ENCODE data around the gene RFX7. TPM values are rescaled to one million over a fixed set of nuclear protein-coding genes. Genes with fewer than 3 reads are reported as not detected.

The RFX7 gene
- total and polyA plus RNA-seq, 4 experiments from 2014 or later = 0.30 to 37.5 (median 19.7) TPM

GRCh38 chr15:56249092-56249491 lies 5.4 kb upstream of the RFX7 start:
- H3K4me3 Mint-ChIP-seq = no peak overlapping the region
- intact Hi-C loops (cut with micrococcal nuclease) = loop anchor here (5.0 to 10.0 kb wide), 5 partner anchors 57 to 752 kb away; partner anchors contain the start of gene ZNF280D
- DNase-seq = no peak
- peaks cover 7 to 11% of the 10 kb centered on the region in 2 donors for H3K27me3 Mint-ChIP-seq
- H3K27ac Mint-ChIP-seq = no peak overlapping the region
- peaks cover 0 to 3% of the 10 kb centered on the region in 2 donors for H3K36me3 Mint-ChIP-seq
- ChIA-PET POLR2A (ENCODE audit: partially characterized antibody) (no interaction called here), CTCF (ENCODE audit: partially characterized antibody) (interaction anchor here (0.7 to 1.7 kb wide), 2 partner anchors 18 to 180 kb away, joined by 3 read pairs; no protein-coding TSS in a partner anchor)
- Histone ChIP-seq H3K4me3 (ENCODE audit: low read length in 2 of 2) (no peak overlapping the region), H3K27me3 (ENCODE audit: insufficient read depth, low read length) (peaks cover 12% of the 10 kb centered on the region), H3K36me3 (ENCODE audit: insufficient read depth, low read length) (no peaks in the 10 kb centered on the region), H3K9me3 (ENCODE audit: control insufficient read depth in 1 of 2, low read length in 2 of 2) (no peaks in the 10 kb centered on the region), H3K27ac (ENCODE audit: low read depth, low read length) (no peak overlapping the region), H3K4me1 (ENCODE audit: insufficient read depth, low read length) (peaks cover 22% of the 10 kb centered on the region)
- H3K9me3 Mint-ChIP-seq = no peaks in the 10 kb centered on the region
- H3K4me1 Mint-ChIP-seq = peaks cover 17 to 23% (median 20%) of the 10 kb centered on the region in 4 donors

- ChIA-PET CTCF (ENCODE audit: partially characterized antibody) (interaction anchor here (0.7 to 1.7 kb wide), 2 partner anchors 17 to 180 kb away, joined by 3 read pairs; no protein-coding TSS in a partner anchor), POLR2A (ENCODE audit: partially characterized antibody) (no interaction called here)
- Histone ChIP-seq H3K9me3 (ENCODE audit: control insufficient read depth in 1 of 2, low read length in 2 of 2) (no peaks in the 10 kb centered on the region), H3K27me3 (ENCODE audit: insufficient read depth, low read length) (peaks cover 8% of the 10 kb centered on the region), H3K27ac (ENCODE audit: low read depth, low read length) (no peak overlapping the region), H3K36me3 (ENCODE audit: insufficient read depth, low read length) (no peaks in the 10 kb centered on the region), H3K4me3 (ENCODE audit: low read length in 2 of 2) (no peak overlapping the region), H3K4me1 (ENCODE audit: insufficient read depth, low read length) (peaks cover 22% of the 10 kb centered on the region)
- Mint-ChIP-seq H3K4me1 (peaks cover 17 to 25% (median 21%) of the 10 kb centered on the region in 4 donors), H3K4me3 (no peak overlapping the region), H3K36me3 (peaks cover 0 to 5% of the 10 kb centered on the region in 2 donors), H3K27ac (no peak overlapping the region), H3K9me3 (no peaks in the 10 kb centered on the region), H3K27me3 (peaks cover 6% of the 10 kb centered on the region in 2 donors)
- DNase-seq = no peak
- intact Hi-C loops (cut with micrococcal nuclease) = loop anchor here (5.0 to 10.0 kb wide), 5 partner anchors 56 to 751 kb away; partner anchors contain the start of gene ZNF280D
These were observed 4.8 kb upstream of the RFX7 start for GRCh38 chr15:56248311-56248992.

GRCh38 chr15:56247266-56247665 lies 3.6 kb upstream of the RFX7 start:
- intact Hi-C loops (cut with micrococcal nuclease) = loop anchor here (2.0 to 10.0 kb wide), 8 partner anchors 55 to 750 kb away; partner anchors contain the start of genes NEDD4 and ZNF280D
- DNase-seq = no peak
- Histone ChIP-seq H3K9me3 (ENCODE audit: control insufficient read depth in 1 of 2, low read length in 2 of 2) (no peaks in the 10 kb centered on the region), H3K36me3 (ENCODE audit: insufficient read depth, low read length) (no peaks in the 10 kb centered on the region), H3K4me3 (ENCODE audit: low read length in 2 of 2) (no peak overlapping the region), H3K4me1 (ENCODE audit: insufficient read depth, low read length) (peaks cover 26% of the 10 kb centered on the region), H3K27ac (ENCODE audit: low read depth, low read length) (no peak overlapping the region), H3K27me3 (ENCODE audit: insufficient read depth, low read length) (no peaks in the 10 kb centered on the region)
- Mint-ChIP-seq H3K36me3 (peaks cover 0 to 10% of the 10 kb centered on the region in 2 donors), H3K27me3 (peaks cover 2% of the 10 kb centered on the region in 2 donors), H3K9me3 (no peaks in the 10 kb centered on the region), H3K4me3 (no peak overlapping the region), H3K27ac (peak overlapping the region in 1 of 7 donors; percentile 18), H3K4me1 (peaks cover 19 to 31% (median 25%) of the 10 kb centered on the region in 4 donors)
- POLR2A ChIA-PET (ENCODE audit: partially characterized antibody) = no interaction called here
- CTCF ChIA-PET (ENCODE audit: partially characterized antibody) = interaction anchor here (0.7 to 1.7 kb wide), 2 partner anchors 10 to 16 kb away, joined by 3 read pairs; no protein-coding TSS in a partner anchor

GRCh38 chr15:56245871-56246814 lies 2.5 kb upstream of the RFX7 start:
- peaks cover 35% of the 10 kb centered on the region for H3K4me1 ChIP-seq (ENCODE audit: insufficient read depth, low read length)
- peaks cover 0 to 2% of the 10 kb centered on the region in 2 donors for H3K27me3 Mint-ChIP-seq
- H3K4me1 Mint-ChIP-seq = peaks cover 22 to 39% (median 31%) of the 10 kb centered on the region in 4 donors
- intact Hi-C loops (cut with micrococcal nuclease) = loop anchor here (1.0 to 10.0 kb wide), 11 partner anchors 54 to 1049 kb away; partner anchors contain the start of genes NEDD4, RSL24D1 and ZNF280D
- H3K27ac Mint-ChIP-seq = peak overlapping the region; percentile 88 to 97 (median 92)
- H3K27ac ChIP-seq (ENCODE audit: low read depth, low read length) = peak overlapping the region; percentile 53
- ChIA-PET POLR2A (ENCODE audit: partially characterized antibody) (interaction anchor here (0.6 to 2.8 kb wide), 12 partner anchors 13 to 1049 kb away, joined by 3 to 23 read pairs (median 4); partner anchors contain the start of genes CCPG1, PIERCE2 and RSL24D1), CTCF (ENCODE audit: partially characterized antibody) (interaction anchor here (0.7 to 2.2 kb wide), 22 partner anchors 13 to 598 kb away, joined by 3 to 23 read pairs (median 4); partner anchors contain the start of gene NEDD4)
- DNase-seq = peak; percentile 82 to 85 (median 84)
- no peaks in the 10 kb centered on the region for H3K9me3 ChIP-seq (ENCODE audit: control insufficient read depth in 1 of 2, low read length in 2 of 2)
- peaks cover 0 to 10% of the 10 kb centered on the region in 2 donors for H3K36me3 Mint-ChIP-seq
- no peaks in the 10 kb centered on the region for H3K36me3 ChIP-seq (ENCODE audit: insufficient read depth, low read length)
- H3K4me3 Mint-ChIP-seq = peak overlapping the region; percentile 84 to 97 (median 90)
- H3K9me3 Mint-ChIP-seq = no peaks in the 10 kb centered on the region
- peak overlapping the region; percentile 19 to 81 for H3K4me3 ChIP-seq (ENCODE audit: low read length in 2 of 2)
- no peaks in the 10 kb centered on the region for H3K27me3 ChIP-seq (ENCODE audit: insufficient read depth, low read length)

- Histone ChIP-seq H3K36me3 (ENCODE audit: insufficient read depth, low read length) (no peaks in the 10 kb centered on the region), H3K9me3 (ENCODE audit: control insufficient read depth in 1 of 2, low read length in 2 of 2) (no peaks in the 10 kb centered on the region), H3K4me1 (ENCODE audit: insufficient read depth, low read length) (peaks cover 47% of the 10 kb centered on the region), H3K27me3 (ENCODE audit: insufficient read depth, low read length) (no peaks in the 10 kb centered on the region), H3K27ac (ENCODE audit: low read depth, low read length) (peak overlapping the region; percentile 53), H3K4me3 (ENCODE audit: low read length in 2 of 2) (peak overlapping the region; percentile 19 to 81)
- intact Hi-C loops (cut with micrococcal nuclease) = loop anchor here (2.0 to 10.0 kb wide), 7 partner anchors 53 to 1048 kb away; partner anchors contain the start of genes RSL24D1 and ZNF280D
- Mint-ChIP-seq H3K36me3 (peaks cover 0 to 10% of the 10 kb centered on the region in 2 donors), H3K4me1 (peaks cover 22 to 40% (median 33%) of the 10 kb centered on the region in 4 donors), H3K27me3 (no peaks in the 10 kb centered on the region), H3K9me3 (no peaks in the 10 kb centered on the region), H3K27ac (peak overlapping the region; percentile 88 to 97 (median 92)), H3K4me3 (peak overlapping the region; percentile 84 to 97 (median 90))
- ChIA-PET CTCF (ENCODE audit: partially characterized antibody) (interaction anchor here (0.6 to 2.2 kb wide), 29 partner anchors 9 to 673 kb away, joined by 3 to 23 read pairs (median 4); partner anchors contain the start of genes NEDD4 and TCF12), POLR2A (ENCODE audit: partially characterized antibody) (interaction anchor here (0.6 to 2.8 kb wide), 20 partner anchors 9 to 1462 kb away, joined by 3 to 23 read pairs (median 3); partner anchors contain the start of genes CCPG1, PIERCE2, PIGB and PIGBOS1)
- DNase-seq = peak; percentile 14 to 54 (median 24)
These were observed 1.3 kb upstream of the RFX7 start for GRCh38 chr15:56244811-56245576.

Measured in CD4-positive, alpha-beta memory T cell (primary cell).